ENCODE data around the gene TECPR1. TPM values are rescaled to one million over a fixed set of nuclear protein-coding genes. Genes with fewer than 3 reads are reported as not detected.

The TECPR1 gene
- total RNA-seq, 1 donor from 2014 or later, result 44.0 TPM

GRCh38 chr7:98175260-98175940 lies 76.6 kb downstream of the TECPR1 start:
- H3K27me3 ChIP-seq (ENCODE audit: control insufficient read depth, insufficient read depth, low read length), result no peaks in the 10 kb centered on the region
- H3K36me3 ChIP-seq (ENCODE audit: control insufficient read depth, insufficient read depth, low read length), result peaks cover 5% of the 10 kb centered on the region
- H3K4me3 ChIP-seq (ENCODE audit: low read depth, low read length), result no peak overlapping the region
- DNase-seq (ENCODE audit: low read depth), result no peak
- no peak for TF ChIP-seq CTCF (IDR thresholded peaks at IDR 0.05; ENCODE audit: insufficient read depth, low read length, poor library complexity, severe bottlenecking)

GRCh38 chr7:98174334-98175259 lies 77.4 kb downstream of the TECPR1 start:
- no peak for TF ChIP-seq CTCF (IDR thresholded peaks at IDR 0.05; ENCODE audit: insufficient read depth, low read length, poor library complexity, severe bottlenecking)
- no peak for DNase-seq (ENCODE audit: low read depth)
- H3K36me3 ChIP-seq (ENCODE audit: control insufficient read depth, insufficient read depth, low read length), result peaks cover 4% of the 10 kb centered on the region
- no peak overlapping the region for H3K4me3 ChIP-seq (ENCODE audit: low read depth, low read length)
- H3K27me3 ChIP-seq (ENCODE audit: control insufficient read depth, insufficient read depth, low read length), result no peaks in the 10 kb centered on the region

GRCh38 chr7:98171449-98171848 lies 80.6 kb downstream of the TECPR1 start:
- no peak for DNase-seq (ENCODE audit: low read depth)
- TF ChIP-seq CTCF (IDR thresholded peaks at IDR 0.05; ENCODE audit: insufficient read depth, low read length, poor library complexity, severe bottlenecking), result no peak
- Histone ChIP-seq H3K4me3 (ENCODE audit: low read depth, low read length) (no peak overlapping the region), H3K27me3 (ENCODE audit: control insufficient read depth, insufficient read depth, low read length) (no peaks in the 10 kb centered on the region), H3K36me3 (ENCODE audit: control insufficient read depth, insufficient read depth, low read length) (peaks cover 3% of the 10 kb centered on the region)

GRCh38 chr7:98170966-98171365 lies 81.1 kb downstream of the TECPR1 start:
- no peak for TF ChIP-seq CTCF (IDR thresholded peaks at IDR 0.05; ENCODE audit: insufficient read depth, low read length, poor library complexity, severe bottlenecking)
- H3K4me3 ChIP-seq (ENCODE audit: low read depth, low read length), result no peak overlapping the region
- H3K36me3 ChIP-seq (ENCODE audit: control insufficient read depth, insufficient read depth, low read length), result peaks cover 3% of the 10 kb centered on the region
- H3K27me3 ChIP-seq (ENCODE audit: control insufficient read depth, insufficient read depth, low read length), result no peaks in the 10 kb centered on the region
- DNase-seq (ENCODE audit: low read depth), result no peak

- Histone ChIP-seq H3K27me3 (ENCODE audit: control insufficient read depth, insufficient read depth, low read length) (no peaks in the 10 kb centered on the region), H3K36me3 (ENCODE audit: control insufficient read depth, insufficient read depth, low read length) (peaks cover 2% of the 10 kb centered on the region), H3K4me3 (ENCODE audit: low read depth, low read length) (no peak overlapping the region)
- no peak for DNase-seq (ENCODE audit: low read depth)
- no peak for TF ChIP-seq CTCF (IDR thresholded peaks at IDR 0.05; ENCODE audit: insufficient read depth, low read length, poor library complexity, severe bottlenecking)
Observed at GRCh38 chr7:98168904-98169621, 83.0 kb downstream of the TECPR1 start.
